Measurements from ENCODE around the gene PRPF6. TPM values are rescaled to one million over a fixed set of nuclear protein-coding genes. Genes with fewer than 3 reads are reported as not detected.

The PRPF6 gene
- total and polyA plus RNA-seq, 2 of the 13 experiments (the other 11 are each of a cell fraction or from before 2014, with no cell fraction given) = 63.7 to 101 TPM

- TF ChIP-seq, protein P1, sequence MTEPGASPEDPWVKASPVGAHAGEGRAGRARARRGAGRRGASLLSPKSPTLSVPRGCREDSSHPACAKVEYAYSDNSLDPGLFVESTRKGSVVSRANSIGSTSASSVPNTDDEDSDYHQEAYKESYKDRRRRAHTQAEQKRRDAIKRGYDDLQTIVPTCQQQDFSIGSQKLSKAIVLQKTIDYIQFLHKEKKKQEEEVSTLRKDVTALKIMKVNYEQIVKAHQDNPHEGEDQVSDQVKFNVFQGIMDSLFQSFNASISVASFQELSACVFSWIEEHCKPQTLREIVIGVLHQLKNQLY (CRISPR knock-in tag; IDR thresholded peaks at IDR 0.05) = no peak
- no peak; the same call in 1 of the 2 replicates for TF ChIP-seq DRAP1 (CRISPR knock-in tag; IDR thresholded peaks at IDR 0.05)
- peak; percentile 79 for TF ChIP-seq U2AF1 (optimal IDR thresholded peaks at IDR 0.05; ENCODE audit: low read depth, low read length)
- TF ChIP-seq MIXL1 (CRISPR knock-in tag; IDR thresholded peaks at IDR 0.05) = 0 out of 2 replicates have a peak, but pooled peaks have one; percentile 44
- TF ChIP-seq HES4 (CRISPR knock-in tag; IDR thresholded peaks at IDR 0.05; ENCODE audit: borderline replicate concordance) = peak; percentile 80; the same call in 1 of the 2 replicates
- no peak for TF ChIP-seq MBNL3 (CRISPR knock-in tag; conservative IDR thresholded peaks at IDR 0.05)
- peak; percentile 42; the same call in 1 of the 2 replicates for TF ChIP-seq HDAC2 (CRISPR knock-in tag; IDR thresholded peaks at IDR 0.05)
- no peak for TF ChIP-seq SP1 (IDR thresholded peaks at IDR 0.05)
- TF ChIP-seq SP1 (CRISPR knock-in tag; IDR thresholded peaks at IDR 0.05) = peak; percentile 36; the same call in 1 of the 2 replicates
- 0 out of 2 replicates have a peak, but pooled peaks have one; percentile 48 for TF ChIP-seq NR1H2 (CRISPR knock-in tag; IDR thresholded peaks at IDR 0.05; ENCODE audit: borderline replicate concordance, low read depth)
- peak; percentile 61; the same call in 1 of the 2 replicates for TF ChIP-seq ERF (CRISPR knock-in tag; IDR thresholded peaks at IDR 0.05)
- peak; percentile 27; the same call in 1 of the 2 replicates for TF ChIP-seq IRF2 (CRISPR knock-in tag; IDR thresholded peaks at IDR 0.05)
- peak; percentile 11; the same call in 1 of the 2 replicates for TF ChIP-seq RARA (CRISPR knock-in tag; IDR thresholded peaks at IDR 0.05)
- TF ChIP-seq AHR (CRISPR knock-in tag; IDR thresholded peaks at IDR 0.05) = no peak; the same call in none of the 2 replicates
- TF ChIP-seq ARNTL (CRISPR knock-in tag; IDR thresholded peaks at IDR 0.05) = no peak
- TF ChIP-seq ZNF598 (CRISPR knock-in tag; IDR thresholded peaks at IDR 0.05; ENCODE audit: borderline replicate concordance) = no peak; the same call in 1 of the 2 replicates
- TF ChIP-seq ZNF556 (CRISPR knock-in tag; IDR thresholded peaks at IDR 0.05; ENCODE audit: borderline replicate concordance) = peak; percentile 59
- no peak for TF ChIP-seq TBX3 (IDR thresholded peaks at IDR 0.05; ENCODE audit: borderline replicate concordance)
- TF ChIP-seq ARNT (IDR thresholded peaks at IDR 0.05) = no peak
- TF ChIP-seq, protein P2, sequence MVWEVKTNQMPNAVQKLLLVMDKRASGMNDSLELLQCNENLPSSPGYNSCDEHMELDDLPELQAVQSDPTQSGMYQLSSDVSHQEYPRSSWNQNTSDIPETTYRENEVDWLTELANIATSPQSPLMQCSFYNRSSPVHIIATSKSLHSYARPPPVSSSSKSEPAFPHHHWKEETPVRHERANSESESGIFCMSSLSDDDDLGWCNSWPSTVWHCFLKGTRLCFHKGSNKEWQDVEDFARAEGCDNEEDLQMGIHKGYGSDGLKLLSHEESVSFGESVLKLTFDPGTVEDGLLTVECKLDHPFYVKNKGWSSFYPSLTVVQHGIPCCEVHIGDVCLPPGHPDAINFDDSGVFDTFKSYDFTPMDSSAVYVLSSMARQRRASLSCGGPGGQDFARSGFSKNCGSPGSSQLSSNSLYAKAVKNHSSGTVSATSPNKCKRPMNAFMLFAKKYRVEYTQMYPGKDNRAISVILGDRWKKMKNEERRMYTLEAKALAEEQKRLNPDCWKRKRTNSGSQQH (CRISPR knock-in tag; IDR thresholded peaks at IDR 0.05; ENCODE audit: low read depth) = no peak
- peak; percentile 71 for TF ChIP-seq FOXO1 (CRISPR knock-in tag; IDR thresholded peaks at IDR 0.05)
- no peak; the same call in 1 of the 2 replicates for TF ChIP-seq ZFP90 (CRISPR knock-in tag; IDR thresholded peaks at IDR 0.05; ENCODE audit: borderline replicate concordance)
- TF ChIP-seq MEIS2 (CRISPR knock-in tag; IDR thresholded peaks at IDR 0.05) = peak; percentile 61; the same call in 1 of the 2 replicates
- TF ChIP-seq CERS6 (CRISPR knock-in tag; IDR thresholded peaks at IDR 0.05) = no peak
- TF ChIP-seq, protein P3, sequence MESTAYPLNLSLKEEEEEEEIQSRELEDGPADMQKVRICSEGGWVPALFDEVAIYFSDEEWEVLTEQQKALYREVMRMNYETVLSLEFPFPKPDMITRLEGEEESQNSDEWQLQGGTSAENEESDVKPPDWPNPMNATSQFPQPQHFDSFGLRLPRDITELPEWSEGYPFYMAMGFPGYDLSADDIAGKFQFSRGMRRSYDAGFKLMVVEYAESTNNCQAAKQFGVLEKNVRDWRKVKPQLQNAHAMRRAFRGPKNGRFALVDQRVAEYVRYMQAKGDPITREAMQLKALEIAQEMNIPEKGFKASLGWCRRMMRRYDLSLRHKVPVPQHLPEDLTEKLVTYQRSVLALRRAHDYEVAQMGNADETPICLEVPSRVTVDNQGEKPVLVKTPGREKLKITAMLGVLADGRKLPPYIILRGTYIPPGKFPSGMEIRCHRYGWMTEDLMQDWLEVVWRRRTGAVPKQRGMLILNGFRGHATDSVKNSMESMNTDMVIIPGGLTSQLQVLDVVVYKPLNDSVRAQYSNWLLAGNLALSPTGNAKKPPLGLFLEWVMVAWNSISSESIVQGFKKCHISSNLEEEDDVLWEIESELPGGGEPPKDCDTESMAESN (CRISPR knock-in tag; conservative IDR thresholded peaks at IDR 0.05) = peak; percentile 71; the same call in 1 of the 2 replicates
- TF ChIP-seq ZEB1 (IDR thresholded peaks at IDR 0.05; ENCODE audit: insufficient replicate concordance, low read depth) = peak; percentile 47
Observed at GRCh38 chr20:64042054-64042781, 61.3 kb downstream of the PRPF6 start (continued).

Measured in HepG2 (cell line).